ENCODE results near the gene TAS2R40.
A peak's percentile ranks its signal among the peaks of the same experiment; 100 is the strongest.
"Not testable (repeated sequence)": the region's sequence is repeated elsewhere in the genome, so short reads cannot be mapped to it uniquely, and the experiment has no call there.

Gene TAS2R40

DNA sequence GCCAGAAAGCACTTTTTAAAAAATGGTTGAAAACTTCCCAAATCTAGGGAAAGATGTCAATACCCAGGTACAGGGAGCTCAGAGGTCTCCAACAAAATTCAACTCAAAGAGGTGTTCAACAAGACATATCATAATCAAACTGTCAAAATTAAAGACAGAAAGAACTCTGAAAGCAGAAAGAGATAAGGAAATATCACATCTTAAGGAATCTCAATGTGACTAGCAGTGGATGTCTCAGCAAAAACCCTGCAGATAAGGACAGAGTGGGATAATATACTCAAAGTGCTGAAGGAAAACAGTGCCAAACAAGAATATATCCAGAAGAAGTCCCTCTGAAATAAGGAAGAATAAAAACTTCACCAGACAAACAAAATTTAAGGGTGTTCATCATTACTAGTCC lies 28.4 kb downstream of the TAS2R40 start:
- DNase-seq: no peak
- ATAC-seq: no peak

DNA sequence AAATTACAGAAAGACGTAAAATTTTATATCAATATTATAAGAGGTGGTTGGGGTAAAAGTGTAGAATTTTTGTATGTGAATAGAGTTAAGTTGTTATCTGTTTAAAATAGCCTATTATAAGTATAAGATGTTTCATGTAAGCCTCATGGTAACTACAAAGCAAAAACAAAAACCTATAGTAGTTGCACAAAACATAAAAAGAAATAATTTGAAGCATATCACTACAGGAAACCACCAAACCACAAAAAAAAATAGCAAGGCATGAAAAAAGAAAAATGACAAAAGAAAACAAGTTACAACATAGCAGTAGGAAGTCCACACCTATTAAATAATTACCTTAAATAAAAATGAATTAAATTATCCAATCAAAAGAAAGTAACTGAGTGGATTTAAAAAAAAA lies 29.0 kb downstream of the TAS2R40 start:
- DNase-seq (no peak), ATAC-seq (no peak)

DNA sequence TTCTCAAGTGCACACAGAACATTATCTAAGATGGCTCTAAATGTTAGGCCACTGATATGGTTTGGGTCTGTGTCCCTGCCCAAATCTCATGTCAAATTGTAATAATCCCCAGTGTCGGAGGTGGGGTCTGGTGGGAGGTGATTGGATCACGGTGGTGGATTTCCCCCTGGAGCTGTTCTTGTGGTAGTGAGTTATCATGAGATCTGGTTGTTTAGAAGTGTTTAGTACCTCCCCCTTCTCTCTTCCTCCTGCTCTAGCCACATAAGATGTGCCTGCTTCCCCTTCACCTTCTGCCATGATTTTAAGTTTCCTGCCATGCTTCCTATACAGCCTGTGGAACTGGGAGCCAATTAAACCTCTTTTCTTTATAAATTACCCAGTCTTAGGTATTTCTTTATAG lies 30.2 kb downstream of the TAS2R40 start:
- ATAC-seq: peak; percentile 61
- no peak for DNase-seq

- DNase-seq (no peak), ATAC-seq (no peak)
These were observed 33.7 kb downstream of the TAS2R40 start for GRCh38 chr7:143255564-143255963.

DNA sequence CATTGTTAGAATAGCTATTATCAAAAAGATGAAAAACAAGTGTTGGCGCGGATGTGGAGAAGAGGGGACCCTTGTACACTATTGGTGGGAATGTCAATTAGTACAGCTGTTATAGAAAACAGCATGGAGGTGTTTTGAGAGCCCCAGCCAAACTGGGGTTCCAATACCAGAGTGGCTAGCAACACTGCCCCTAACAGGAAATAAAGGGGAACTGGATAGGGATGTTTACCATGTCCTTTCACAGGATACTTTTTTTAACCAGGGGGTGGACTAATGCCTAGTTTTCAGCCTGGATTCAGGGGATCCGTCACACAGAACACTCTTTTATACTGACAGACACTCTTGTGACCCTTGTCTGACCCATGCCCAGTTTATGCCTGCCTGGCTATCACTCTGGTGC lies 34.5 kb downstream of the TAS2R40 start:
- ATAC-seq (peak; percentile 35), DNase-seq (no peak)

DNA sequence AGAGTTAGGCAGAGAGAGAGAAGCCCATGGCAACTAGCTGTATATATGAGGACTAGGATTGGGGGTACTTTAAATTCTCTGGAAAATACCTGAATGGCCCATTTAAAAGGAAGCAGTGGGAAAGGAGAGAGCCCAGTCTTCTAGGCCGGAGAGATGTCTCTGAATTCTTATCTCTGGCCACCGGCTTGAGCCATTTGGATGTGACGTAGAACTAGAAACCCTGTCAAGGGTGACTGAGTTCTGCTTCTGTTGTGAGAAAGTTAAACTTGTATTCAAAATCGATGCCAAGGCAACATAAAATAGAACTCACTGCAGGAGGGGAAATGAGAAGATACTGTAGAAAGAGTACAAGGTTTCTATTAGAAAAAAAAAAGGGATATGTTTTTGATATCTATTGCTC lies 35.1 kb downstream of the TAS2R40 start:
- ATAC-seq (no peak), DNase-seq (no peak)

DNA sequence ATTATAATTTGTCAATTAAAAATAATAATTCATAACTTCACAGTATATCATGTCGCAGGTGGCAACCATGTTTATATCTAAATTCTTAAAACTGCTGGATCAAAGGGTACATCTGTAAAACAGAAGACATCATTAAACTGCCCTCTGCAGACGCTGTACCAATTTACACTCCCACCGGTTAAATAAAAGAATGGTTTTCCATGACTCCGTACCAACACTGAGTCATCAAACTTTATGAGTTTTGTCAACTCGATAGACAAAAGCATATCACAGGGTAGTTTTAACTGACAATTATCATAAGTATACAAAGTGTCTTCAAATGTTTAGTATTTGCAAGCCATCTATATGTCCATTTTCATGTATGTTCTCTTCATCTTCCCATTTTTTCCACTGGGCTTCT lies 35.7 kb downstream of the TAS2R40 start:
- DNase-seq: no peak
- no peak for ATAC-seq

DNA sequence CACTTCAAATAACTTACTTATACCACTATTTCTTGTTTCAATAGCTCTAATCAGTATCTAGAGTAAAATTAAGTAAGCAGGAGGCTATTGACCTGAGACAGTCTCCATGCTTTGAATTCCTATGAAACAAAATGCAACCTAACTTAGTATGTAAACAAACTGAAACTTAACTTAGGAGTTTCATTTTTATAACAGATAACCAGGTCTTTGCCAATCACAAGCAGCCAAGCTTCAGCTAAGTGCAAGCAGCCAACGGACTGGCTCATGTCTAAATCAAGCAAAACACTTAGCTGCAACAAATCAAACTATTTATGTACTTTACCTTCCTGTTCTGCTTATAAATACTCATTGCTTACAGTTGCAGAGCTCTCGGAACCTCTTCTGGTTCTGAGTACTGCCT lies 37.0 kb downstream of the TAS2R40 start:
- ATAC-seq: no peak
- no peak for DNase-seq

- no peak for DNase-seq
- ATAC-seq: no peak
These were observed 37.9 kb downstream of the TAS2R40 start for GRCh38 chr7:143259765-143260164.

- no peak for ATAC-seq
- DNase-seq: no peak
These were observed 40.1 kb downstream of the TAS2R40 start for GRCh38 chr7:143261901-143262300.

DNA sequence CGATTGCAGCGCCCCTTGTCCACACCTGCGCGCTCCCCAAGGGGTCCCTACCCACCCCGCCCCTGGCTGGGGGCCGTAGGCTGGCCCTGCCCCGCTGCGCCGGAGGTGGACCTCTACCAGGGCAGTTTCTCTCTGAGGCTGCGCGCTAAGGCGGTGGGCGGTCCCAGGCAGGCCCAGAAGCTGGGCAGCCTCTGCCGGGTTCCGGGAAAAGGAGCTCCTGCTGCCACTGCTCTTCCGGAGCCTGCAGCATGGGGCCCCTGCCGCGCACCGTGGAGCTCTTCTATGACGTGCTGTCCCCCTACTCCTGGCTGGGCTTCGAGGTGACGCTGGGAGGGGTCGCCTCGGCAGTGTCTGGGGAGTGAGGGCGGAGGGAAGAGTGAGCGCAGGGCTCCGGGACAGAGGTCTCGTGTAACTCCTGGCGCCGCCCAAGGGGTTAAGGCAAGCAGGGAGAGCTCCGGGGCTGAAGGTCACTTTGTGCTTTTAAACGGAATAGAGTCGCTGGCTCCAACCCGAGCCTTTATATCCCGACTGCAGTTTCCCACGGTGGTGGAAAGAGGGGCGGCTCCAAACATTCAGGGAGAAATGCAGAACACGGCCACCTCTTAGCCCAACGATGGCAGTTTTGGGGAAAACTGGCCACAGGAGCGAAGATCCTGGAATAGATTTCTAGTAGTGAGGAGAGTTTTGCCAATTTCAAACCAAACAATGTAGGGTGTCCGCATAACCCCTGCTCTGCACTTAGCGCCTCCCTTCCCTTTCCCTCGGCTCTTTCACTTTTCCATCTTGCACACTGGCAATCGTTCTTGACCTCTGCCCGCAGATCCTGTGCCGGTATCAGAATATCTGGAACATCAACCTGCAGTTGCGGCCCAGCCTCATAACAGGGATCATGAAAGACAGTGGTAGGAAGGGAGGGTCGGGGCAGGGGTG lies 41.7 kb downstream of the TAS2R40 start, which contains the start of gene GSTK1:
Gene GSTK1 (plus strand): TSS at position 176 of the 930 bp plus-strand sequence. CDS start 73 bp downstream, at position 249.
- ATAC-seq (peak; percentile 98), DNase-seq (peak; percentile 88)

DNA sequence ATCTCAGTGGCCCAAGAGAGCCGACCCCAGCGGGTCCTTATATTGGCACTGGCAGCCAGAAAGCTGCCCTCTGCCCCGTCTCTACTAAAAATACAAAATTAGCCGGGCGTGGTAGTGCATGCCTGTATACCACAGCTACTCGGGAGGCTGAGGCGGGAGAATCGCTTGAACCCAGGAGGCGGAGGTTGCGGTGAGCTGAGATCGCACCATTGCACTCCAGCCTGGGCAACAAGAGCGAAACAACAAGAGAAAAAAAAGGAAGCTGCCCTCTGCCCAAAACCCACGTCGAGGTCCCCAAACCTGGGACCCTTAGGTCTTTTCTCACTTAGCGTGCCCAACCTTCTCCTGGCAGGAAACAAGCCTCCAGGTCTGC lies 42.3 kb downstream of the TAS2R40 start:
- not testable (repeated sequence) for ATAC-seq, DNase-seq

GRCh38 chr7:143265017-143265693 lies 43.3 kb downstream of the TAS2R40 start:
- ATAC-seq (no peak), DNase-seq (no peak)

- DNase-seq (no peak), ATAC-seq (no peak)
These were observed 47.4 kb downstream of the TAS2R40 start for GRCh38 chr7:143269251-143269650.

GRCh38 chr7:143271240-143271639 lies 49.4 kb downstream of the TAS2R40 start:
- no peak for ATAC-seq
- no peak for DNase-seq

Data from stimulated activated naive CD8-positive, alpha-beta T cell treated with anti-CD3 and anti-CD28 coated beads, Interleukin-15, Interleukin-2, amounts not matched to agents 100 U/mL and 50 U/mL, for 24 hours (primary cell).